Measurements from ENCODE around the gene B4GALT2. TPM values are rescaled to one million over a fixed set of nuclear protein-coding genes. Genes with fewer than 3 reads are reported as not detected.

Gene B4GALT2
- total RNA-seq, 1 experiment from 2014 or later = 70.9 TPM

GRCh38 chr1:44002165-44002564 lies 23.2 kb downstream of the B4GALT2 start:
- peaks cover 4 to 5% of the 10 kb centered on the region in 2 experiments; a peak in 2 of 4 replicates for H3K4me1 Mint-ChIP-seq
- H3K9ac ChIP-seq (ENCODE audit: extremely low read depth, insufficient read length, low read length) = no peak overlapping the region
- no peak overlapping the region for H3K27ac Mint-ChIP-seq
- no peak overlapping the region for H4K8ac ChIP-seq (replicated peaks; ENCODE audit: insufficient read length, low read depth, low read length)
- H3K4me3 Mint-ChIP-seq = no peak overlapping the region; a peak in 1 of 5 replicates
- no peak overlapping the region for H2AK5ac ChIP-seq (ENCODE audit: insufficient read length, low read length)
- no peaks in the 10 kb centered on the region for H4K20me1 ChIP-seq (ENCODE audit: control insufficient read depth, insufficient read depth, insufficient read length)
- H3K27ac ChIP-seq (ENCODE audit: insufficient read length, low read depth, low read length) = no peak overlapping the region
- no peak for DNase-seq
- H3K23ac ChIP-seq (ENCODE audit: insufficient read length, low read depth, low read length) = no peak overlapping the region
- no peak overlapping the region for H4K91ac ChIP-seq (ENCODE audit: insufficient read length, low read depth, low read length)
- H3K27me3 ChIP-seq (ENCODE audit: insufficient read depth, low read length) = no peaks in the 10 kb centered on the region
- no peaks in the 10 kb centered on the region for H3K79me1 ChIP-seq (ENCODE audit: insufficient read depth, low read depth, low read length, poor library complexity, severe bottlenecking)
- H3K9me3 Mint-ChIP-seq = no peaks in the 10 kb centered on the region
- no peak overlapping the region for H2BK5ac ChIP-seq (ENCODE audit: insufficient read length, low read length)
- H2BK20ac ChIP-seq (ENCODE audit: low read depth, low read length, poor library complexity, severe bottlenecking) = no peak overlapping the region
- H3K27me3 Mint-ChIP-seq (ENCODE audit: low read depth) = no peaks in the 10 kb centered on the region; the same call in 1 of the 2 replicates
- no peaks in the 10 kb centered on the region for H3K9me3 ChIP-seq (ENCODE audit: control insufficient read depth, low read depth, low read length)
- no peak overlapping the region for H4K5ac ChIP-seq (ENCODE audit: insufficient read length, low read depth, low read length)
- WGBS (ENCODE audit: extremely low coverage, insufficient read length, low lambda C conversion rate) = no CpG with 5 or more reads among the region's 8 CpGs
- no peak overlapping the region for H3K56ac ChIP-seq (ENCODE audit: insufficient read length, low read depth, low read length)
- H3K79me2 ChIP-seq (ENCODE audit: insufficient read depth, low read length) = no peaks in the 10 kb centered on the region
- no peak overlapping the region for H3T11ph ChIP-seq (ENCODE audit: low read length)
- H3K23me2 ChIP-seq (ENCODE audit: insufficient read length, low read depth, low read length, poor library complexity, severe bottlenecking) = no peaks in the 10 kb centered on the region
- no peak for TF ChIP-seq CTCF (conservative IDR thresholded peaks at IDR 0.05)
- H3K18ac ChIP-seq (ENCODE audit: insufficient read length, low read depth, low read length) = no peak overlapping the region
- no peak overlapping the region for H2BK120ac ChIP-seq (ENCODE audit: low read depth, low read length, poor library complexity, severe bottlenecking)
- no peaks in the 10 kb centered on the region for H3K4me1 ChIP-seq (ENCODE audit: insufficient read depth, low read length)
- H3K36me3 Mint-ChIP-seq (ENCODE audit: insufficient read depth in 1 of 3, low read depth in 3 of 3) = peaks cover 8 to 57% (median 36%) of the 10 kb centered on the region in 3 experiments
- no peak overlapping the region for H2BK15ac ChIP-seq (ENCODE audit: low read depth, low read length)
- no peak overlapping the region for H3K14ac ChIP-seq (ENCODE audit: insufficient read depth, low read length)
- no peak overlapping the region for H2BK12ac ChIP-seq (ENCODE audit: insufficient read length, low read depth, low read length)
- no peak overlapping the region for H2AFZ ChIP-seq (ENCODE audit: low read length)
- H3K4ac ChIP-seq (ENCODE audit: low read depth, low read length) = no peak overlapping the region
- no peak overlapping the region for H3K4me2 ChIP-seq (ENCODE audit: insufficient read depth, insufficient read length, low read length)
